IPS-NIHi7 (cell line): ENCODE measurements around the gene KCTD10.
"Not testable (repeated sequence)": the region's sequence is repeated elsewhere in the genome, so short reads cannot be mapped to it uniquely, and the experiment has no call there.

Experiments used
- DNase-seq: peaks from one replicate; pipeline ENCODE4 v3.0.0; 2012; ENCODE audit warnings: mixed read lengths; ENCODE audit errors: extremely low spot score

The KCTD10 gene

GRCh38 chr12:109421355-109422087 lies 55.6 kb downstream of the KCTD10 start:
- no peak for DNase-seq

DNA sequence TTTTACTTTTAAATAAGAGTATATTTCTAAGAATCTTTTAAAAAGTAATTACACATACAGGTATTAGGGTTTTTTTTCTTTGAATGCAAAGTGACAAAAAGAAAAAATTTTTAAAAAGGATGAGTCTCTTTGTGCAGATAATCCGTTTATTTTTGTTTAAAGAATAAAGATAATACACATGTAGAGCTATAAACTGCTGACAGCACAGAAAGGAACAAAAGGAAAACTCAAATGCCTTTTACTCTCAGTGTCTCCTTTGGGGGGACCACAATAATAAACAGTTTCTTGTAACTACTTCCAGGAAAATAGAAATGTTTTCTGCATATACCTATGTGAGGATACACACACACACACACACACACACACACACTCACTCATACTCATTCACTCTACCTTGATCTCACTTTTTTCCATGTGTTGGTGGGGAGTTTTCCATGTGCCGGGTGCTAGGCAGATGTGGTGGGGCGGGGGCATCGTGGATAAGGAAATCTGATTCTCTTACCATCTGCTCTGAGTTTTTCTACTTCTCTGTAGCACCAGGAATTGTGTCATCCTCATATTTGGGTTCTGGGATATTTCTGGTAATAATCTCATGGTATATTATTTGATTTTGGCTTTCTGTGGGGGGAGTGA lies 58.1 kb downstream of the KCTD10 start:
- no peak for DNase-seq

DNA sequence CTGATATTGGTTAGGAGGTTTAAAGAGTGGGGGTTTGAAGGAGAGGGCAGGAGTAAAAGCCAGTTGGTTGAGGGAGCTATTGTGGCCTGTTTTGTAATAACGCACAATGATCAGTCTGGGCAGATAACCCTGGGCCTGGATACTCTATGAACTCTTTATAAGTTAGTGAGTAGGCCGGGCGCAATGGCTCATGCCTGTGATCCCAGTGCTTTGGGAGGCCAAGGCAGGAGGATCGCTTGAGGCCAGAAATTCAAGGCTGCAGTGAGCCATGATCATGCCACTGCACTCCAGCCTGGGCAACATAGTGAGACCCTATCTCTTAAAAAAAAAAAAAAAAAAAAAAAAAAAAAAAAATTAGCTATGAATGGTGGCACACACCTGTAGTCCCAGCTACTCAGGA lies 71.0 kb downstream of the KCTD10 start:
- DNase-seq, result not testable (repeated sequence)

DNA sequence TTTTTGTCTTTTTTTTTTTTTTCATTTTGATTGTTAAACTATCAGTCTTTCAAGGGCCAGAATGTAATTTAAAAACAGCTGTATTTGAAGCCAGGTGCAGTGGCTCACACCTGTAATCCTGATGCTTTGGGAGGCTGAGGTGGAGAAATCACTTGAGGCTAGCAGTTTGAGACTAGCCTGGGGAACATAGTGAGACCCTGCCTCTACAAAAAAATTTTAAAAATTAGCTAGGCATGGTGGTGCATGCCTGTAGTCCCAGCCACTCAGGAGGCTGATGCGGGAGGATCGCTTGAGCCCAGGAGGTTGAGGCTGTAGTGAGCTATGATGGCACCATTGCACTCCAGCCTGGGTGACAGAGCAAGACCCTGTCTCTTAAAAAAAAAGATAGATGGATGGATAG lies 72.3 kb downstream of the KCTD10 start:
- not testable (repeated sequence) for DNase-seq
